Loucy (cell line): ENCODE results near the gene CACTIN.

Source experiments
- CTCF ChIP-seq: fragments of 200-600 bp; sonication (generic); conservative IDR thresholded peaks from 2 replicates; pipeline ENCODE4 v1.5.1; 2014; ENCODE audit warnings: mild to moderate bottlenecking, antibody characterized with exemption, low read length
- EZH2phosphoT487 ChIP-seq: fragments of 200-600 bp; IDR thresholded peaks from 2 replicates; pipeline ENCODE4 v1.6.1; 2018; ENCODE audit warnings: antibody characterized with exemption, mild to moderate bottlenecking, moderate library complexity, borderline replicate concordance

GRCh38 chr19:3604987-3605343 is 21.6 kb downstream of the CACTIN start:
- TF ChIP-seq CTCF: no peak
- TF ChIP-seq EZH2phosphoT487: no peak
